GM12872 (cell line): ENCODE measurements around the gene TAL2.

Experiments used
- TF ChIP-seq, protein P1 (sequence below): IDR thresholded peaks from 3 replicates; pipeline ENCODE4 v1.5.1; 2011; ENCODE audit warnings: low read depth, mild to moderate bottlenecking, low read length, moderate library complexity; ENCODE audit not compliant: insufficient read depth

Gene TAL2

DNA sequence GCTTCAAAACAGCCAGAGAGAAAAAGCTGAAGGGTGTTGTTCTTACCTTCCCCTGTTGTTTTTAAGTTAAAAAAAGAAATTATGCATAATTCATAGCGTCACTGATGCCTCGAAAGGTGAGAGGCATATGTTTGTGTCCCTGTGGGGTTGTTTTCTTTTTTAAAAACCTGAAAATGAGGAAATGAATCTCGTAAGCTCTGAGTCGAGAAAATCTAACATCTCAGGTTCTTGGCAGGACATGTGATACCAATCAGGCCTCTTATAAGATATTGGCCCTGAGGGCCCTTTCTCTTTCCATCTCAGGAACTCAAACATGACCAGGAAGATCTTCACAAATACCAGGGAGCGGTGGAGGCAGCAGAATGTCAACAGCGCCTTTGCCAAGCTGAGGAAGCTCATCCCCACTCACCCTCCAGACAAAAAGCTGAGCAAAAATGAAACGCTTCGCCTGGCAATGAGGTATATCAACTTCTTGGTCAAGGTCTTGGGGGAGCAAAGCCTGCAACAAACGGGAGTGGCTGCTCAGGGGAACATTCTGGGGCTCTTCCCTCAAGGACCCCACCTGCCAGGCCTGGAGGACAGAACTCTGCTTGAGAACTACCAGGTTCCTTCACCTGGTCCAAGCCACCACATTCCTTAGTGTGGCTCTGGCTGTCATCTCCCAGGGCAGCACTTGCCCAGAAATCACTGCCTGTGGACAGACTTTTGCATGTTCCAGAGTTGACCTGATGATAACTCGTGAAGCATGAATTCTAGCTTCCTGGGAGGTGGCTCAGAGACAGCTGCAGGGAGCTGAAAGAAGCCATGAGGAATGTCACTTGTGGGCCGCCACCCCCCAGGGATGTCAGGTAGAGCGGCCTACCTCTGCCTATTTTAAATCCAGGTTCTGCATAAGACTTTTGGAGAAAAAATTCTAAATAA lies at the start of gene TAL2:
Gene TAL2 (plus strand): TSS at position 274 of the 921 bp plus-strand sequence. CDS start 40 bp downstream, at position 314.
- TF ChIP-seq, protein P1, sequence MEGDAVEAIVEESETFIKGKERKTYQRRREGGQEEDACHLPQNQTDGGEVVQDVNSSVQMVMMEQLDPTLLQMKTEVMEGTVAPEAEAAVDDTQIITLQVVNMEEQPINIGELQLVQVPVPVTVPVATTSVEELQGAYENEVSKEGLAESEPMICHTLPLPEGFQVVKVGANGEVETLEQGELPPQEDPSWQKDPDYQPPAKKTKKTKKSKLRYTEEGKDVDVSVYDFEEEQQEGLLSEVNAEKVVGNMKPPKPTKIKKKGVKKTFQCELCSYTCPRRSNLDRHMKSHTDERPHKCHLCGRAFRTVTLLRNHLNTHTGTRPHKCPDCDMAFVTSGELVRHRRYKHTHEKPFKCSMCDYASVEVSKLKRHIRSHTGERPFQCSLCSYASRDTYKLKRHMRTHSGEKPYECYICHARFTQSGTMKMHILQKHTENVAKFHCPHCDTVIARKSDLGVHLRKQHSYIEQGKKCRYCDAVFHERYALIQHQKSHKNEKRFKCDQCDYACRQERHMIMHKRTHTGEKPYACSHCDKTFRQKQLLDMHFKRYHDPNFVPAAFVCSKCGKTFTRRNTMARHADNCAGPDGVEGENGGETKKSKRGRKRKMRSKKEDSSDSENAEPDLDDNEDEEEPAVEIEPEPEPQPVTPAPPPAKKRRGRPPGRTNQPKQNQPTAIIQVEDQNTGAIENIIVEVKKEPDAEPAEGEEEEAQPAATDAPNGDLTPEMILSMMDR, result no peak

DNA sequence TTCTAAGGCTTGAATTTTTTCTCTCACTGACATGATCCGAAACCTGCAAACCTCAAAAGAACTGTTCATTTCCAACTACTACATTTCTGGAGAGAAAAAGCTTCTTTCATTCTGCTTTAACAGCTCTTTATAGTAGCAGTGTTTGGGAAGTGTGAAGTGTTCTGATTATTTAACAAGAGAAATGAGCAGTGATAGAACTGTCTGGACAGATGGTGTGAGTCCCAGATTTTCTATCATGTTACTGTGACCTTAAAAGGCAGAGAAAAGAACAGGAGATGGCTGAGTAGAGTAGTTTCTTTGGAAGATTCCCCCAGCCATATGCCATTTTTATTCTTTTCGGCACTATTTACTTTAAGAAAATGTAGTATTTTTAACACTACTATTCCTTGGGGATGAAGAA lies 41.3 kb upstream of the TAL2 start:
- TF ChIP-seq, protein P1, result no peak

DNA sequence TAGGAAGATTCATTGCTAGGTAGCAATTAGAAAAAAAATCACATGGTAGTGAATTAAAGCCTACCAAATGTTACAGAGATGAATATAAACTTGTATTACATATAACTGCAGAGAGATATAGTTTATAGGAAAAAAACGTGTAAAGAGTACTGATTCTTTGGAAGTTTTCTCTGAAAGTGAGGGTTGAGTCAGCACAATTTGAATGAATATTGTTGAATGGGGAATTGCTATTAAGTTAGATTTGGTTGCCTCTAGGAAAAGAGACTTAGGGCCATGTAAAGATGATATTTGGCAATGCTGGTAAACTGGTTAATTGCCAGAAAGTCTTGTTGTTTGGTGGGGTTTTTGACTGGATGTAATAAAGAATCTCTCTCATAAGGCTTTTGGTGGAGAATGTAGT lies 37.2 kb upstream of the TAL2 start:
- TF ChIP-seq, protein P1, result no peak

DNA sequence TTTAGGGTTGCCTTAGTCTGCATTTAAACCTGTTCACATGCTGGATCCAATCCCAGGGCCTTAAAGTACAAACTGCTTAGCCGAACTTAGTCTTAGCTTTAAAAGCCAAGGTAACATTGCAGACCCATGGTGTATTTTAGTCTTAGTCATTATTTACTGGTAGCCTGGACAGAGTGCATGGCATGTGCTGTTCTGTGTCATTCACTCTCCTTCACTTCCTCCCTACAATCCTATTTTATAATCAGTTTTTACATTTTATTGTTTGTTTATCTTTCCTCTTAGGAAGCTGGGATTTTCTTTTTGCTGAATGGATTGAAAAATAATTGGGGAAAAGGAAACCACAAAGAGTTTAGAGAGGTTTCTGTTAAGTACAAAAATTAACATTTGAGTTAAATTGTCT lies 29.4 kb upstream of the TAL2 start:
- TF ChIP-seq, protein P1, result no peak

DNA sequence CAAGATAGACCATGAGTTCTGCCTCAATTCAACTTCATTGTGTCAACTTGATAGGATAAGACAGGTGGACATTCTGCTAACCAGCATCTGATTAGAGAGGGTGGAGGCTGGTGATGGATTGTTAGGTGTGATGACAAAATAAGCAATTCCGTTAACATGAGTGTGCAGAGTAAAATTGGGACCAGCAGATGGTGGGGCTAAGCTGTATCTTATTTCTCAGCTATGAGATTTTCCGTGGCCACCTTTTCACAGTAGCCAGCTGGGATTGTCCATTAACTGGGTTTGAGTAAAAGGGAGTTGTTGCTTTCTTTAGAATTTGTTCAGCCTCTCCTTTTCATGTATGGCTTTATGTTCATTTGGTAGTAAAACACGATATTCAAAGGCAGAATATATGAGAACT lies 28.8 kb upstream of the TAL2 start:
- TF ChIP-seq, protein P1, result no peak

DNA sequence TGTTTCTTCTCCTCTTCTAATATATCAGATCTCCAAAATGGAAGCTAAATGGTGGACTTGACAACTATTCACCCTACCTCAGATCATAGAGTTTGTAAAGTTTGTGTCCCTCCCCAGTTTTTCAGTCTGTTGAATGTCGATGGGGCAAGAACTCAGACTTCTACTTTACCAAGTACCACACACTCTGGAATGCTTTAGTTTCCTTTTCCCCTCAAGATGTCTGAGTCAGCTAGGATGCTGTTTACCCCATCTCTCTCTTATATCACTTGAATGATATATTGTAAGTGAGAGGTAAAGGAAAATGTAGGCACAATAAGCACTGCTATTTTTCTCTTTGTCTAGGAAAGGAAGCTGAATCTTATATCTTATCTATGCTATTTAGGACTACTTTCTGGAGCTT lies 25.9 kb upstream of the TAL2 start:
- TF ChIP-seq, protein P1, result no peak

DNA sequence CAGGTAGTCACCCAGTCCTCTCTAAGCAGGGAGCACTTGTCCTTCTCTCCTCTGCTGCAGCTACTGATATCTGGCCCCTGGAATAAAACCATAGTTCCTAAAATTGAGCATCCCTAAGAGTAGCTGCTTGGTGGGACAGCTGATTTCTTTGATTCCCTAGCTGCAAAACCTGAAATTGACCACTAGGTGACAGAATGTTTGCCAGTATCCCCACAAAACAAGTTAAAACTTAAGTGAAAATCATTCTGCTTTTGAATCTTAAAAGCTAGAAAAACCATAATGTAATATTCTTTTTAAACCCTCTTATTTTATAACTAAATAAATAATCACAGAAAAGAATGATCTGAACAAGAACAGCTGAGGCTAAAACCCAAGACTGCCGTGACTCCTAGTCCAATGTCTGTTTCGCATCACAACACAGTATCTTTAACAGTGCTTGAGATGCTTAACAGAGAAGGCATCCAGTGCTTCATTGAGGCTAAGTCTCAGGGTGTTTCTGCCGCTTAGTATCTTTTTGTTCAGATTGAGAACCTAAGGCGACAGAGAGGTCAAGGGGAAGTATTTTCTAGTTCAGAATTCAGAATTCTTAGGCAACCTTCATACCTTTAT lies 24.4 kb upstream of the TAL2 start:
- TF ChIP-seq, protein P1, result peak; percentile 57
